Measurements from ENCODE around the gene HLTF.

GRCh38 chr3:148998297-148998696, 88.0 kb downstream of the HLTF start:
- TF ChIP-seq CTCF (IDR thresholded peaks at IDR 0.05) (no peak), POLR2A (IDR thresholded peaks at IDR 0.05) (no peak), EP300 (IDR thresholded peaks at IDR 0.05) (no peak), POLR2AphosphoS5 (IDR thresholded peaks at IDR 0.05) (no peak)
